ENCODE data around the gene LMBRD1. TPM values are rescaled to one million over a fixed set of nuclear protein-coding genes. Genes with fewer than 3 reads are reported as not detected.

LMBRD1 gene
- total and polyA plus RNA-seq, 2 of the 13 experiments (the other 11 are each of a cell fraction or from before 2014, with no cell fraction given), result 18.9 to 21.5 TPM

DNA sequence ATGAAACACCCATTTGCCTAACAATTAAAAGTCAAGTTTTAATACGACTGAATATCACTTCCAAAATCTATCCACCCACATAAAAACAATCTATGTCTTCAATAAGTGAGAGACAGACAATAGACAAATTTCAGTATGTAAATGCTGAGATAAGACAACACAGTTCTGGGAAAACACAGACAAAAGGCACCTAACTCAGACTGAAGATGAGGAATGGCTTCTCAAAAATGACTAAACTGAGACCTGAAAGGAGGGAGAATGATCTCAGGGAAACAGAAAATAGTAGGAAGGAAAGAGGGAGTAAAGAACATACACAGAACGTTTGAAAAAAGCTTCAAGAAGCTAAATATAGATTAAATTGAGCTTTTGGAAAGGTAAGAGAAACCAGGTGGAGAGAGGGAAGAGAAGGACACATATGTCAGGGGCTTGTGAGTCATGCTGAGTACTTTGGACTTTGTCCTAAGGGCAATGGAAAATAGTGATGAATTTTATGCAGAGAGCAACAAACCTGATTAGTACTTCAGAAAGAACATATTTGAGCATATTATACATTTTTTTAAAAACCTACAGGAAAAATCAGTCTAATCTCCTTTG lies 16.1 kb downstream of the LMBRD1 start (continued):
- TF ChIP-seq, protein P1, sequence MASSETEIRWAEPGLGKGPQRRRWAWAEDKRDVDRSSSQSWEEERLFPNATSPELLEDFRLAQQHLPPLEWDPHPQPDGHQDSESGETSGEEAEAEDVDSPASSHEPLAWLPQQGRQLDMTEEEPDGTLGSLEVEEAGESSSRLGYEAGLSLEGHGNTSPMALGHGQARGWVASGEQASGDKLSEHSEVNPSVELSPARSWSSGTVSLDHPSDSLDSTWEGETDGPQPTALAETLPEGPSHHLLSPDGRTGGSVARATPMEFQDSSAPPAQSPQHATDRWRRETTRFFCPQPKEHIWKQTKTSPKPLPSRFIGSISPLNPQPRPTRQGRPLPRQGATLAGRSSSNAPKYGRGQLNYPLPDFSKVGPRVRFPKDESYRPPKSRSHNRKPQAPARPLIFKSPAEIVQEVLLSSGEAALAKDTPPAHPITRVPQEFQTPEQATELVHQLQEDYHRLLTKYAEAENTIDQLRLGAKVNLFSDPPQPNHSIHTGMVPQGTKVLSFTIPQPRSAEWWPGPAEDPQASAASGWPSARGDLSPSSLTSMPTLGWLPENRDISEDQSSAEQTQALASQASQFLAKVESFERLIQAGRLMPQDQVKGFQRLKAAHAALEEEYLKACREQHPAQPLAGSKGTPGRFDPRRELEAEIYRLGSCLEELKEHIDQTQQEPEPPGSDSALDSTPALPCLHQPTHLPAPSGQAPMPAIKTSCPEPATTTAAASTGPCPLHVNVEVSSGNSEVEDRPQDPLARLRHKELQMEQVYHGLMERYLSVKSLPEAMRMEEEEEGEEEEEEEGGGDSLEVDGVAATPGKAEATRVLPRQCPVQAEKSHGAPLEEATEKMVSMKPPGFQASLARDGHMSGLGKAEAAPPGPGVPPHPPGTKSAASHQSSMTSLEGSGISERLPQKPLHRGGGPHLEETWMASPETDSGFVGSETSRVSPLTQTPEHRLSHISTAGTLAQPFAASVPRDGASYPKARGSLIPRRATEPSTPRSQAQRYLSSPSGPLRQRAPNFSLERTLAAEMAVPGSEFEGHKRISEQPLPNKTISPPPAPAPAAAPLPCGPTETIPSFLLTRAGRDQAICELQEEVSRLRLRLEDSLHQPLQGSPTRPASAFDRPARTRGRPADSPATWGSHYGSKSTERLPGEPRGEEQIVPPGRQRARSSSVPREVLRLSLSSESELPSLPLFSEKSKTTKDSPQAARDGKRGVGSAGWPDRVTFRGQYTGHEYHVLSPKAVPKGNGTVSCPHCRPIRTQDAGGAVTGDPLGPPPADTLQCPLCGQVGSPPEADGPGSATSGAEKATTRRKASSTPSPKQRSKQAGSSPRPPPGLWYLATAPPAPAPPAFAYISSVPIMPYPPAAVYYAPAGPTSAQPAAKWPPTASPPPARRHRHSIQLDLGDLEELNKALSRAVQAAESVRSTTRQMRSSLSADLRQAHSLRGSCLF (CRISPR knock-in tag; IDR thresholded peaks at IDR 0.05; ENCODE audit: borderline replicate concordance), result no peak
- no peak for TF ChIP-seq CCDC6 (CRISPR knock-in tag; IDR thresholded peaks at IDR 0.05)

DNA sequence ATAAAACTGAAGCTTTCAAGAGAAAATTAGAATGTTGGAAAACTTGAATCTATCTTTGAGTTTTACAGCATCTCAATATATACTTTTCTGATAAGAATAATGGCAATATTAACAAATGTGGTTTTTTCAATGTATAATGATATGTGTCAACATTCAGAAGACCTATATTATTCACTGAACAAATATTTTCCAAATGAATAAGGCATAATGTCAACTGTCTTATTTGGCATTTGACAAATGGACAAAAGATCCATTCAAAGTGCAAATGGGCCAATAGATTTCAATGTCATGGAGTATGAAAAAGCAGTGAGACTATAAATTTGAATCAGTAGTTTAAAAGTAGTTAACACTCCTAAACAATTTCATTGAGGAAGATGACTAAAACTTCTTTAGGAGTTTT lies 20.9 kb downstream of the LMBRD1 start:
- no peak overlapping the region for H3K4me3 ChIP-seq (replicated peaks in 1 of 3; ENCODE audit: insufficient read depth in 1 of 3, low read depth in 2 of 3, low read length in 3 of 3)
- peaks cover 9% of the 10 kb centered on the region for H3K4me1 ChIP-seq (ENCODE audit: insufficient read depth, low read length)
- DNase-seq (ENCODE audit: low spot score), result peak; percentile 5
- H3K4me2 ChIP-seq (ENCODE audit: low read depth, low read length), result no peak overlapping the region
- in situ Hi-C loops (cut with HindIII; ENCODE audit: extremely low pct_ligation_motif_present, low pct_unique_long_range_greater_than_20kb) (no loop called here), intact Hi-C loops (cut with micrococcal nuclease; ENCODE audit: unreplicated experiment) (no loop called here)
- POLR2A ChIA-PET, result interaction anchor here (1.4 kb wide), 1 partner anchor 21 kb away, joined by 3 read pairs; the partner anchor contains the start of gene LMBRD1
- CTCF ChIA-PET (ENCODE audit: low intra/inter-chr PET ratio, low total read pairs), result no interaction called here
- no peak for FAIRE-seq
- H2AFZ ChIP-seq (ENCODE audit: low read length), result no peak overlapping the region
- ATAC-seq, result no peak
- H3K79me2 ChIP-seq (ENCODE audit: insufficient read depth, low read length), result no peaks in the 10 kb centered on the region
- no peak overlapping the region for H3K27ac ChIP-seq (ENCODE audit: extremely low read length, insufficient read depth, low read length)
- no peaks in the 10 kb centered on the region; the same call in 1 of the 2 replicates for H4K20me1 ChIP-seq (ENCODE audit: insufficient read depth, low read length)
- no peaks in the 10 kb centered on the region; a peak in 1 of 5 replicates for H3K36me3 ChIP-seq (replicated peaks in 1 of 2; ENCODE audit: control insufficient read depth in 1 of 2, insufficient read depth in 2 of 2, low read length in 2 of 2)
- H3K27me3 ChIP-seq (ENCODE audit: control insufficient read depth in 1 of 2, insufficient read depth in 2 of 2, low read length in 2 of 2), result no peaks in the 10 kb centered on the region
- no peak overlapping the region for H3K9ac ChIP-seq (ENCODE audit: insufficient read depth, low read depth, low read length)
- H3K9me3 ChIP-seq (ENCODE audit: low read length), result no peaks in the 10 kb centered on the region
- no peak for TF ChIP-seq MEIS2 (CRISPR knock-in tag; IDR thresholded peaks at IDR 0.05)
- TF ChIP-seq TCF12 (IDR thresholded peaks at IDR 0.05), result no peak
- TF ChIP-seq TCF12 (CRISPR knock-in tag; IDR thresholded peaks at IDR 0.05), result no peak
- TF ChIP-seq, protein P2, sequence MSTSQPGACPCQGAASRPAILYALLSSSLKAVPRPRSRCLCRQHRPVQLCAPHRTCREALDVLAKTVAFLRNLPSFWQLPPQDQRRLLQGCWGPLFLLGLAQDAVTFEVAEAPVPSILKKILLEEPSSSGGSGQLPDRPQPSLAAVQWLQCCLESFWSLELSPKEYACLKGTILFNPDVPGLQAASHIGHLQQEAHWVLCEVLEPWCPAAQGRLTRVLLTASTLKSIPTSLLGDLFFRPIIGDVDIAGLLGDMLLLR (CRISPR knock-in tag; IDR thresholded peaks at IDR 0.05), result no peak
- TF ChIP-seq NR2C2 (CRISPR knock-in tag; IDR thresholded peaks at IDR 0.05; ENCODE audit: borderline replicate concordance), result no peak
- no TSS peak for BruUV-seq (replicated peaks)

Data from HepG2 (cell line).